Keratinocyte (primary cell): ENCODE results near the gene USP9X.

Experiments used
- CTCF ChIP-seq, 3 experiments: IDR thresholded peaks in 1 of 3; conservative IDR thresholded peaks in 1 of 3; optimal IDR thresholded peaks in 1 of 3; 2 replicates in 2 of 3; 3 replicates in 1 of 3; pipeline versions ENCODE3 to v1.5.1; 2011; ENCODE audit warnings: low read length in 3 of 3, mild to moderate bottlenecking in 3 of 3, moderate library complexity in 2 of 3, control low read depth in 1 of 3, inconsistent platforms in 1 of 3; ENCODE audit not compliant: insufficient read depth in 2 of 3; ENCODE audit errors: extremely low read depth in 1 of 3
- EZH2 ChIP-seq: IDR thresholded peaks from one replicate; pipeline ENCODE4 v1.6.1; 2012; ENCODE audit warnings: inconsistent platforms, mild to moderate bottlenecking, low read length, moderate library complexity

GRCh38 chrX:41066969-41067368 lies 18.3 kb upstream of the USP9X start:
- TF ChIP-seq CTCF (optimal IDR thresholded peaks at IDR 0.05 in 1 of 3, IDR thresholded peaks at IDR 0.05 in 1 of 3, conservative IDR thresholded peaks at IDR 0.05 in 1 of 3; ENCODE audit: extremely low read depth in 1 of 3, insufficient read depth in 2 of 3, low read length in 3 of 3), result no peak
- no peak for TF ChIP-seq EZH2
